ENCODE results near the gene CMTM4.
"Not testable (repeated sequence)": the region's sequence is repeated elsewhere in the genome, so short reads cannot be mapped to it uniquely, and the experiment has no call there.

CMTM4 gene

GRCh38 chr16:66703406-66704215 is 7.1 kb upstream of the CMTM4 start:
- peak; percentile 41 for DNase-seq

GRCh38 chr16:66701516-66701915 is 5.0 kb upstream of the CMTM4 start:
- DNase-seq: no peak

- no peak for DNase-seq
Measured at GRCh38 chr16:66701026-66701425, 4.5 kb upstream of the CMTM4 start.

GRCh38 chr16:66699898-66700297 is 3.4 kb upstream of the CMTM4 start:
- no peak for DNase-seq

- no peak for DNase-seq
Measured at GRCh38 chr16:66698046-66698445, 1.5 kb upstream of the CMTM4 start.

GRCh38 chr16:66695935-66696668 is 441 bp downstream of the CMTM4 start:
- no peak for DNase-seq

GRCh38 chr16:66695471-66695934 is 1.0 kb downstream of the CMTM4 start:
- no peak for DNase-seq

GRCh38 chr16:66693149-66693548 is 3.4 kb downstream of the CMTM4 start:
- no peak for DNase-seq

GRCh38 chr16:66692341-66692740 is 4.2 kb downstream of the CMTM4 start:
- no peak for DNase-seq

GRCh38 chr16:66691234-66691633 is 5.3 kb downstream of the CMTM4 start:
- no peak for DNase-seq

GRCh38 chr16:66690106-66690847 is 6.3 kb downstream of the CMTM4 start:
- no peak for DNase-seq

- no peak for DNase-seq
Measured at GRCh38 chr16:66689282-66689681, 7.3 kb downstream of the CMTM4 start.

- DNase-seq: no peak
Measured at GRCh38 chr16:66687906-66688625, 8.5 kb downstream of the CMTM4 start.

- DNase-seq: not testable (repeated sequence)
Measured at GRCh38 chr16:66685501-66686115, 10.9 kb downstream of the CMTM4 start.

GRCh38 chr16:66682271-66682670 is 14.3 kb downstream of the CMTM4 start:
- no peak for DNase-seq

GRCh38 chr16:66681676-66682075 is 14.9 kb downstream of the CMTM4 start:
- no peak for DNase-seq

- DNase-seq: no peak
Measured at GRCh38 chr16:66678337-66678736, 18.2 kb downstream of the CMTM4 start.

- DNase-seq: no peak
Measured at GRCh38 chr16:66677836-66678235, 18.7 kb downstream of the CMTM4 start.

- no peak for DNase-seq
Measured at GRCh38 chr16:66677179-66677578, 19.4 kb downstream of the CMTM4 start.

- no peak for DNase-seq
Measured at GRCh38 chr16:66676599-66676998, 19.9 kb downstream of the CMTM4 start.

GRCh38 chr16:66673691-66674090 is 22.9 kb downstream of the CMTM4 start:
- DNase-seq: no peak

GRCh38 chr16:66670691-66671388 is 25.7 kb downstream of the CMTM4 start:
- no peak for DNase-seq
